Measurements from ENCODE around the gene PRKN. TPM values are rescaled to one million over a fixed set of nuclear protein-coding genes. Genes with fewer than 3 reads are reported as not detected.

PRKN gene
- total and polyA plus RNA-seq, 2 donors (not counting 3 experiments of a cell fraction or from before 2014, with no cell fraction given) = 0.06 TPM; not detected in 1

DNA sequence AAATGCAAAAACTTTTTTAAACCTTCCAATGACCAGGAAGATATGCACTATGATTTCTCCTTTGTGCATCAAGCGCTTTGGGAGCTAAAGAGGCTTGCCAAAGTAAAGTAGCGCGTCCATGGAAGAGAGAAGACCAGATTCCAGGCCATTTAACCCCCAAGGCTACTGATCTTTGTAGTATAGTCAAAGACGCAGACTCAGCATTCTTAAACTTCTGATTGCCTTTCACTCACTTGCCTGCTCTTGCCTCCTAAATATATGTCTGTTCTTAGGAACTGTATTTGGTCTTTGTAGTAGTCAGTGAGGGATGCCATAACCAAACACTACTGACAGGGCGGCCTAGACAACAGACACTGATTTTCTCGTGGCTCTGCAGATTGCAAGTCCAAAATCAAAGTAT is 426.4 kb downstream of the PRKN start:
- Histone ChIP-seq H3K9ac (replicated peaks; ENCODE audit: extremely low read depth, insufficient read depth, low read length) (no peak overlapping the region), H3K79me2 (ENCODE audit: control insufficient read depth, insufficient read depth, low read length) (no peaks in the 10 kb centered on the region), H3K36me3 (ENCODE audit: control insufficient read depth in 2 of 2, extremely low read depth in 1 of 2, insufficient read depth in 2 of 2, low read length in 2 of 2) (no peaks in the 10 kb centered on the region), H3K4me1 (ENCODE audit: control insufficient read depth, extremely low read depth, insufficient read depth, low read length) (peaks cover 3% of the 10 kb centered on the region), H3K9me1 (replicated peaks; ENCODE audit: control insufficient read depth, extremely low read depth, insufficient read depth, low read length) (no peaks in the 10 kb centered on the region), H4K20me1 (replicated peaks; ENCODE audit: control insufficient read depth, extremely low read depth, insufficient read depth, low read length) (no peaks in the 10 kb centered on the region), H3K9me3 (replicated peaks; ENCODE audit: control insufficient read depth, insufficient read depth, low read length) (no peaks in the 10 kb centered on the region), H2AFZ (ENCODE audit: low read depth, low read length) (no peak overlapping the region), H3K4me3 (replicated peaks in 1 of 3; ENCODE audit: insufficient read depth in 1 of 3, low read depth in 1 of 3, low read length in 3 of 3) (no peak overlapping the region), H3K27ac (ENCODE audit: insufficient read depth, low read depth, low read length) (no peak overlapping the region), H3K27me3 (ENCODE audit: control insufficient read depth in 2 of 2, insufficient read depth in 2 of 2, low read length in 2 of 2) (no peaks in the 10 kb centered on the region), H3K4me2 (ENCODE audit: insufficient read depth, low read length) (no peak overlapping the region)
- ChIA-PET POLR2A (no interaction called here), CTCF (no interaction called here)
- no TSS peak for BruUV-seq (replicated peaks)
- dilution Hi-C loops (cut with MboI; ENCODE audit: extremely low pct_ligation_motif_present, low sequenced_read_pairs) (no loop called here), intact Hi-C loops (cut with micrococcal nuclease) (no loop called here)
- no peak for DNase-seq (ENCODE audit: low read depth, low spot score)
- FAIRE-seq = no peak
- TF ChIP-seq POLR2A (IDR thresholded peaks at IDR 0.05; ENCODE audit: low read depth, low read length) (no peak), MYC (IDR thresholded peaks at IDR 0.05; ENCODE audit: low read depth, low read length) (no peak), EZH2 (IDR thresholded peaks at IDR 0.05; ENCODE audit: borderline replicate concordance, low read depth, low read length, severe bottlenecking) (no peak), JUN (IDR thresholded peaks at IDR 0.05; ENCODE audit: borderline replicate concordance, insufficient read depth, insufficient read length, low read depth) (no peak), POLR2AphosphoS5 (IDR thresholded peaks at IDR 0.05; ENCODE audit: insufficient read depth, low read depth, low read length) (no peak), GATA2 (IDR thresholded peaks at IDR 0.05; ENCODE audit: insufficient read depth, insufficient read length, low read depth, low read length) (no peak), FOS (IDR thresholded peaks at IDR 0.05; ENCODE audit: borderline replicate concordance, insufficient read depth, low read length) (no peak)
- TF ChIP-seq, protein P1, sequence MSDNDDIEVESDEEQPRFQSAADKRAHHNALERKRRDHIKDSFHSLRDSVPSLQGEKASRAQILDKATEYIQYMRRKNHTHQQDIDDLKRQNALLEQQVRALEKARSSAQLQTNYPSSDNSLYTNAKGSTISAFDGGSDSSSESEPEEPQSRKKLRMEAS (IDR thresholded peaks at IDR 0.05; ENCODE audit: insufficient read depth, insufficient read length) = no peak
- TF ChIP-seq, protein P2, sequence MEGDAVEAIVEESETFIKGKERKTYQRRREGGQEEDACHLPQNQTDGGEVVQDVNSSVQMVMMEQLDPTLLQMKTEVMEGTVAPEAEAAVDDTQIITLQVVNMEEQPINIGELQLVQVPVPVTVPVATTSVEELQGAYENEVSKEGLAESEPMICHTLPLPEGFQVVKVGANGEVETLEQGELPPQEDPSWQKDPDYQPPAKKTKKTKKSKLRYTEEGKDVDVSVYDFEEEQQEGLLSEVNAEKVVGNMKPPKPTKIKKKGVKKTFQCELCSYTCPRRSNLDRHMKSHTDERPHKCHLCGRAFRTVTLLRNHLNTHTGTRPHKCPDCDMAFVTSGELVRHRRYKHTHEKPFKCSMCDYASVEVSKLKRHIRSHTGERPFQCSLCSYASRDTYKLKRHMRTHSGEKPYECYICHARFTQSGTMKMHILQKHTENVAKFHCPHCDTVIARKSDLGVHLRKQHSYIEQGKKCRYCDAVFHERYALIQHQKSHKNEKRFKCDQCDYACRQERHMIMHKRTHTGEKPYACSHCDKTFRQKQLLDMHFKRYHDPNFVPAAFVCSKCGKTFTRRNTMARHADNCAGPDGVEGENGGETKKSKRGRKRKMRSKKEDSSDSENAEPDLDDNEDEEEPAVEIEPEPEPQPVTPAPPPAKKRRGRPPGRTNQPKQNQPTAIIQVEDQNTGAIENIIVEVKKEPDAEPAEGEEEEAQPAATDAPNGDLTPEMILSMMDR (IDR thresholded peaks at IDR 0.05; ENCODE audit: extremely low read depth in 1 of 2, insufficient read depth in 1 of 2, low read depth in 1 of 2, low read length in 2 of 2) = no peak

Measured in endothelial cell of umbilical vein (primary cell).